Gastrocnemius medialis (tissue), 4 donors: Measurements from ENCODE around the gene SNX10.

ENCODE experiments used
- POLR2A ChIP-seq, 2 donors: fragments of 450-650 bp; IDR thresholded peaks; one replicate each; pipeline ENCODE4 v1.6.1; 2017; ENCODE audit warnings: antibody characterized with exemption in 2 of 2, mild to moderate bottlenecking in 2 of 2, moderate library complexity in 2 of 2
- TF ChIP-seq, protein P1 (sequence below), 5 experiments: fragments of 450-650 bp in 3 of 5; fragments of 200-600 bp in 2 of 5; sonication (generic) in 2 of 5; IDR thresholded peaks in 4 of 5; conservative IDR thresholded peaks in 1 of 5; 1 replicate in 4 of 5; 2 replicates in 1 of 5; pipeline ENCODE4 v1.5.1; 2016 to 2019; ENCODE audit warnings: antibody characterized with exemption in 5 of 5, mild to moderate bottlenecking in 3 of 5, moderate library complexity in 3 of 5

DNA sequence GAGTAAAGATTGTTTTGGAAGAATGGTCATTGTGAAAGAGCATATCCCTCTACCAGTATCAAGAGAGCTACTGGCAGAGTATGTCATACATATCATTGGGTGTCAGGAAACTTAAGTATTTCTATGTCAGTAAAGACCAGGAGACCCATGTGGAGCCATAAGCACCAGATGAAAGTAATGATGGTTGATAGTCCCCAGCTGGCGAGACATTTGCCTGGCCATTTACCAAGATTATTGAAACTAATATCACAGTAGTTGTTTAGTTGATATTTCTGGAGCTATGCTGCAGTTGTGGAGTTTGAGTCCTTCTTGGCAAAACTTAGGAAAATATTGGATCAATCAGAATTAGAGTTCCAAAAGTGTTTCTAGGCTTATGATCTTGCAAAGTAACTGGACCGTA, 114.8 kb downstream of the SNX10 start:
- TF ChIP-seq, protein P1, sequence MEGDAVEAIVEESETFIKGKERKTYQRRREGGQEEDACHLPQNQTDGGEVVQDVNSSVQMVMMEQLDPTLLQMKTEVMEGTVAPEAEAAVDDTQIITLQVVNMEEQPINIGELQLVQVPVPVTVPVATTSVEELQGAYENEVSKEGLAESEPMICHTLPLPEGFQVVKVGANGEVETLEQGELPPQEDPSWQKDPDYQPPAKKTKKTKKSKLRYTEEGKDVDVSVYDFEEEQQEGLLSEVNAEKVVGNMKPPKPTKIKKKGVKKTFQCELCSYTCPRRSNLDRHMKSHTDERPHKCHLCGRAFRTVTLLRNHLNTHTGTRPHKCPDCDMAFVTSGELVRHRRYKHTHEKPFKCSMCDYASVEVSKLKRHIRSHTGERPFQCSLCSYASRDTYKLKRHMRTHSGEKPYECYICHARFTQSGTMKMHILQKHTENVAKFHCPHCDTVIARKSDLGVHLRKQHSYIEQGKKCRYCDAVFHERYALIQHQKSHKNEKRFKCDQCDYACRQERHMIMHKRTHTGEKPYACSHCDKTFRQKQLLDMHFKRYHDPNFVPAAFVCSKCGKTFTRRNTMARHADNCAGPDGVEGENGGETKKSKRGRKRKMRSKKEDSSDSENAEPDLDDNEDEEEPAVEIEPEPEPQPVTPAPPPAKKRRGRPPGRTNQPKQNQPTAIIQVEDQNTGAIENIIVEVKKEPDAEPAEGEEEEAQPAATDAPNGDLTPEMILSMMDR (IDR thresholded peaks at IDR 0.05 in 4 of 5, conservative IDR thresholded peaks at IDR 0.05 in 1 of 5): no peak
- TF ChIP-seq POLR2A (IDR thresholded peaks at IDR 0.05): no peak
